Putamen (tissue), 1 donor: ENCODE measurements around the gene C4orf54.
A peak's percentile ranks its signal among the peaks of the same experiment; 100 is the strongest.

Source experiments
- DNase-seq: peaks from one replicate; pipeline ENCODE4 v3.0.0-alpha.2; 2016; ENCODE audit warnings: low spot score

C4orf54 gene

DNA sequence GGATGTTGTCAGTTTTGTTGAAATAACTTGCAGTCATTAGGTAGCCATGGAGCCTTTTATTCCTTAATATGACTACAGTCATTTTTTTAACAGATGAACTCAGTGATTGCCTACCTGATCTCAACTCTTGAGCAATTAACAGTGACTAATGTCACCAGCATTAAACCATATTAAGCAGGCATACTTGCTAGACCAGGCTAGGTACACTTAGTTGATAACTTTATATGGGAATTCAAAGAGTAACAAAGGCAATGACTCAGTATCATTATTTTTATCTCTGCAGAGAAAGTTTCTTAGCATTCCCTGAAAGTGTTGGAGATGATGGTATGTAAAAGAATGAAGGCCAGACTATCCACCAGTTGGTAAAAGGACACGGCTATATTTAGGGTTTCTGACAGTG lies at the start of gene C4orf54:
Gene C4orf54 (minus strand): TSS at position 31 of the 400 bp plus-strand sequence. CDS start 3,180 bp downstream, outside the sequence.
- DNase-seq = no peak

DNA sequence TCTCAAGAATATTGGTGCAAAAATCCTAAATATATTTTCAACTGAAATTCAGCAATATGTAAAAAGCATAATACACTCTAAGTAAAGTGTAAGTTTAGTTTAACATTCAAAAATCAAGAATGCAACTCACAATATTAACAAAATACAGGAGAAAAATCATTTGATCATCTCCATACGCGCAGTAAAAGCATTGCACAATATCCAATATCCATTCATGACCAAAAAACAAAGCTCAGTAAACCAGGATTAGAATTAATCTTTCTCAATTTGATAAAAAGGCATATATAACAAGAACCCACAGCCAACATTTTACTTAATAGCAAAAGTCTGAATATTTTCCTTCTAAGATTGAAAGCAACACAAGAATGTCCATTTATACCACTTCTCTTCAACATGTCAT lies 48.3 kb upstream of the C4orf54 start:
- no peak for DNase-seq

DNA sequence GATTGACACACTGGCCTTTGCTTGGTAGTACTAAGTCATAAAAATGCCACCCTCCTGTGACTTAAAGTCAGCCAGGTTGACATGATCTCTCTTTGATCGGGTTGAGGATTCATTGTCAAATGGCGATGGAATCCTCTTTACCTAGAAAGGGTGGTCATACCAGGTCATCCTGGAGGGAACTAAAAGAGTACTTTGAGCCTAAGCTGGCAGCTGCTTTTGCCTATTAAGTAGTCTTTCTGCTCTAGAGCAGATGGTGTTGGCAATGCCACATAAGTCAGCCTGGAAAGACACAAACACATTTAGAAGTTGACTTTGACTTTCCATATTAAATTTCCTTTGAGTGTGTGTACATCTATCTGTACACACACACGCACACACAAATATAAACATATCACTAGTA lies 39.2 kb upstream of the C4orf54 start:
- DNase-seq = no peak

DNA sequence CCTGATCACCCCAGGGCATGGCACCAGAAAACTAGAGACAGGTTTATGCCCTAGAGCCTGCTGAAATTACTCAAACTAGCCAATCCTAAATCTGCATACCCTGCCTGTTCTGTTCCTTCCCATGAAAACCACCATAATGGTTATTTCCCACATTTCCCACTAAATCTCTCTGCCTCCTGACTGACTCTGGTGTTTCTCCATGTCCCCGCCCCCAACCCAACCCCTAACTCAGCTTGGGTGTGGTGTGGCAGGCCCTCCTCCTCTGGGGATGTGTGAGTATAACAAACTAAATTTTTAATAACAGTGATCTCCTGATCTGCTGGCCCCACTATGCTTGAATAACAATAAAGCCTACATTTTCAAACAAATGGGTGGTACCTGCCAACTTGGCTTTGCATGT lies 35.5 kb upstream of the C4orf54 start:
- DNase-seq = no peak

GRCh38 chr4:99690990-99691389 lies 33.4 kb upstream of the C4orf54 start:
- no peak for DNase-seq

DNA sequence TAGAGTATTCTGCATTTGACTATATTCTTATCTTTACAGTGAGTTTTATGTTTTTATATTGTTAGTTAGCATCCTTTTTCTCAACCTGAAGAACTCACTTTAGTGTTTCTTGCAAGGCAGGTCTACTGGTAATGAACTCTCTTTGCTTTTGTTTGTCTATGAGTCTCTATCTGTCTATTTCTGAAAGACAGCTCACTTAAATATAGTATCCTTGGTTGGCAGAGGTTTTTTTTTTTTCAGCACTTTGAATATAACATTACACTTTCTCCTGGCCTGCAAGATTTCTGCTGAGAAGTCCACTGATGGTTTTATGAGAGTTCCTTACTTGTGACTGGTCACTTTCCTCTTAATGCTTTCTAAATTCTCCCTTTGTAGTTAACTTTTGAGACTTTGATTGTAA lies 32.8 kb upstream of the C4orf54 start:
- no peak for DNase-seq

- no peak for DNase-seq
Observed at GRCh38 chr4:99687120-99687519, 29.5 kb upstream of the C4orf54 start.

DNA sequence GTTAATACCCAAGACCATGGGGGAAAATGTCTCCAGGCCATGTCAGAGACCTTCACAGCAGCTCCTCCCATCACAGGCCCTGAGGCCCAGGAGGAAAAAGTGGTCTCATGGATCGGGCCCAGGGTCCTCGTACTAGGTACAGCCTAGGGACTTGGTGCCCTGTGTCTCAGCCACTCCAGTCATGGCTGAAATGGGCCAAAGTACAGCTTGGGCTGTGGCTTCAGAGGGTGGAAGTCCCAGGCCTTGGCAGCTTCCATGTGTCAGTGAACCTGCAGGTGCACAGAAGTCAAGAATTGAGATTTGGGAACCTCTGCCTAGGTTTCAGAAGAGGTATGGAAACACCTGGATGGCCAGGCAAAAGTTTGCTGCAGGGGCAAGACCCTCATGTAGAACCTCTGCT lies 27.6 kb upstream of the C4orf54 start:
- DNase-seq = no peak

DNA sequence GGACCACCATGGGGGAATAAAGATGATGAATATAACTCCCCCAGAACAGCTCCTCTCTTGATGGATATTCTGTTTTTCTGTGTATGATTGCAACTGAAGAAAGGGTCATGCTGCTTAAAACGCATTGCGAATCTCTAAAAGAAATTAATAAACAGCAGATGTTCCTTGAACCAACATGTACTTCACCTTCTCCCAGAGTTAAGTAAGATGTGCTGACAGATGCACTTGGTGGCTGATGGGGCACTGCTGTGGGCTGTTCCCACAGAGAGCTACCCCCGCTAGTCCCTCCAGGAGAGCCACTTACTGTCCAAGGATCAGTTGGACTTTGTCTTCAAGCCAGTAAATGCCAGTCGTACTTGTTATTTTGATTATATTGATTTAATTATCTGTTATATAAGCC lies 26.3 kb upstream of the C4orf54 start:
- DNase-seq = no peak

GRCh38 chr4:99679976-99680375 lies 22.3 kb upstream of the C4orf54 start:
- DNase-seq = no peak

DNA sequence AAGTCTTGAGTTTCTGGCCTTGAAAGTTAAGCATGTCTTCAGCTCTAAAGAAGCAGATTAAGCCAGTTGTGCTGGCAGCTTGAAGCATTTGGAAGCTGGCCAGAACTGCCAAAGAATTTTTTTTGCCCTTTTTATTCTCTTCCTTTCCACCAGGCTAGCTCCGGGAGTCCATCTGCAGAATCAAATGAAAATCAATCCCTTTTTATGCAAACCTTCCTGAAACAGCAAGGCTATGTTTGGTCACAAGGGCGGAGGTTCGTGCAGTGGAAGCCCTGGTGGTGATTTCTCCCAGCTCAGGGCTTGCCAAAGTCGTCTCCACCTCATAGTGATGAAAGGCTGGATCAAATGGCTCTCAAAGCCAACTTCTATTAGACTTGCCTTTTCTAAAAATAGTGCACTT lies 21.6 kb upstream of the C4orf54 start:
- no peak for DNase-seq

DNA sequence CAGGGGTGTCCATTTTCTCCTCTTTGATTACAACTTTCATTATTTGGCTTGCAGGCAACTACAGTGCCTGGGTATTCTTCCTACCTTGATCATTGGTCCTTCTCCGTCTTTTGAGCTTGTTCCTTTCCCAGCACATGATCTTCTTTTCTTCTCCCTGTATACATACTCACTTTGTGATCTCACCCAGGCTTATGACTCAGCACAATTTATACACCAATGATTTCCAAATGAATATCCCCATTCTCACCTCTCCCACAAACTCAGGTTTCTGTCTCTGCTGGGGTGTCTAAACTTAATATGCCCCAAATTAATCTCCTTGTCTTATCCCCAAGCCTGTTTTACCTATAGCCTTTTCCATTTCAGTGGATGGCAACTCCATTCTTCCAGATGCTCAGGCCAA lies 19.5 kb upstream of the C4orf54 start:
- no peak for DNase-seq

DNA sequence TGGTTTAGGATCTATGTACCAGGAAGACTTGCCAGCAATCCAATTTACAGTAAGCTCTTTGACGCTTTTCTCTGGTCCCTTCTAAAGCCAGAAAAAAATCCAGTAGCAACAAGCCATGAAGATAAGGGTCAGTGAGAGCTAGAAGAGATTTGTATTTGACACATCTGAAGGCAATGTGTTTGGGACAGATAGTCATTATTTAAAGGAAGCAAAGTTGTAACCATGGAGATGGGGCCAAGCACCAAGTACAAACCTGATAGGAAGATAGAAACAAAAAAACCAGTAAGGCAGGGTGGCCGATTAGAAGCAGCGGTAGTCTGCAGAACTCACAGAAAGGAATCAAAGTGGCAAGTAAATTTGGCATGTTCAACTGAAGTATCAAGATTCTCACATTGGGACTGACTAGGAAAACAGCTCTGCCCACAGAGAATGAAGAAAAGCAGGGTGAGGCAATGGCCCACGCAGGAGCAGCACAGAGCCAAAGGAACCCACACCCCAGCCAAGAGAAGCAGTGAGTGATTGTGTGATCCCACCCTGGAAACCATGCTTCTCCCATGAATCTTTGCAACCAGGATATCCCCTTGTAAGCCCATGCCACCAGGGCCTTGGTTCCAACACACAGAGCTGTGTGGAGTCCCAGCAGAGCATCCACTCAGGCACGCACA lies 12.9 kb upstream of the C4orf54 start:
- DNase-seq = no peak

GRCh38 chr4:99669084-99669483 lies 11.5 kb upstream of the C4orf54 start:
- no peak for DNase-seq

- DNase-seq = no peak
Observed at GRCh38 chr4:99668472-99668871, 10.8 kb upstream of the C4orf54 start.

GRCh38 chr4:99665983-99666382 lies 8.4 kb upstream of the C4orf54 start:
- DNase-seq = no peak

DNA sequence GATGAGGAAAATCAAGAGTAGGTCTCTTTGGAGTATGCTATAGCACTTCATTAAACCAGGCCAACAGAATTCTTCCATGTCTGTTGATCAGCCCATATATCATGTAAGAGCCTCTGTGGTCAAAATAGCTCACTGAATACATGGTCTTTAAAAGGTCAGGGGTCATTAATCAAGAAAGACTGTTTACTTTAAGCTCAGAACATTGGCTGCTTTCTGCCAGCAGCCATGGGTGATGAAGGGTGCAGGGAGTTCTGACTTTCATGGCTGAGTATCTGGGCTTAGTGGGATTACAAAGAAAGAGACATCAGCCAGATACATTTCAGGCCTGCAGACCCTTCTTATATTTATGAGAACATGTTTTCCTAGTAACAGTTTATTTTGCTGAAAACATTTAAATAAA lies 7.1 kb upstream of the C4orf54 start:
- DNase-seq = no peak

DNA sequence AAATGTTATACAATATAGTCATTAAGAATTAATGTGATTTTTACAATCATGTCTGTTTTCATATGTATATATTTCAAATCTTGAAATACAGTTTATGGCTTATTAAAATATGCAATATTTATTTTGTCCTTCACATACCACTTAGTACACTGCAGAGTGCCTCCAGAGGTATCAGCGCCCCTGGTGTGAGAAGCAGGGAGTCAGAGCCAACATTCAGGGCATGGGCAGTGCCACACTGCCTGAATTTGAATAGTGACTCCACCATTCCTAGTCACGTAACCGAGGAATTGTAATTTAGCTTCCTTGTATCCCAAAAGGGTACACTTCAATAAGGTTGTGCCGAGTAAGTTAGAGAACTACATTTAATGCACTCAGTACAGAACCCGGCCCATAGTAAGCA lies 4.3 kb upstream of the C4orf54 start:
- no peak for DNase-seq

DNA sequence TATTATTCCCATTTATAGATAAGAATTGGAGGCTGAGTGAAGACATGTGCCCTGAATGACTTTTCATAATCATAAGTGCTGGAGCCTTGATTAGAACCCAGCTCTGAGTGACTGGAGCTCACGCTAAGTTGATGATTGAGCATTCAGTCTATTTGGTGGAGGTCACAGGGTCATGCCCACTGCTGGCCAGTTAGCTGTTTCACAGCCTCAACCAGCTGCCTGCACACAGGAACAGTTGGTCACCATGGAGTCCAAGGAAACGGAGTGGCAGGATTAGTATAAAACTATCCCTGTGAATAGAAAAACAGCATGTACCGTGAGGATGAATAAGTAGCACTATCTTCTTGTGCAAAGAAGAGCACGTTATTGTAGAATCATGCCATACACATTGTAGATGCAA lies 1.0 kb upstream of the C4orf54 start:
- DNase-seq = no peak

DNA sequence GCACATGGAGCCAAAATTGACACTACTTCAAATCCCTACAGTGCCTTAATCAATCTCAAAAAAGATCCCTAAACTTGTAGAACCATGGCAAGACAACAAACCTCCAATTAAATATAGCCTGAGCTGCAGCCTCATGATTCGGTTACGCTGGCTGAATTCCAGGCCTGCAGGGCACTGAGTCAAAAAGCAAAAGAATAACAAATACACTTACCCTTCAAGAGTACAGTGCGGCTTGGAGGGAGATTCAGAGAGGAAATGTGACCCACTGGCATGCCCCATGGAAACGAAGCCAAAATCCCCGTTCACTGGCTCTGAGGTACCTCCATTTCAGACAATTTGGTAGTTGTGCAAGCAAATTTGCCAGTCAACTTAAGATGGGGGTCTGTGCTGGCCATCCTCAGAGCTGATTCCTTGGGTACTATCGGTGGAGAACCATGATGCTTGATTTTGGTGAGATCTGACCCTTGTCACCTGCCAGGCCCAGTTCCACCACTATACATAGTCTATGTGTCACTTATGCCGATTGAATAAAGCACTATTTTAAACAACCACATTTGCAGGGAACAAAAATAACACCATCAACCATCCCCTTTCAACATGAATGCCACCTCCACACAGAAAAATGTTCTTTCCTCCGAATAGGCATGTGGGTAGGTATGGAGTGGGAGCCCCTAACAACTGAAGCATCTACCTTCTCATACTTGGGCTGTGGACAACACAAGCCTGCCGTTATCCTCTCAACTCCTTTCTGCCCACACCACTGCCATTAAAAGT lies 2.1 kb downstream of the C4orf54 start:
- DNase-seq = peak; percentile 82

DNA sequence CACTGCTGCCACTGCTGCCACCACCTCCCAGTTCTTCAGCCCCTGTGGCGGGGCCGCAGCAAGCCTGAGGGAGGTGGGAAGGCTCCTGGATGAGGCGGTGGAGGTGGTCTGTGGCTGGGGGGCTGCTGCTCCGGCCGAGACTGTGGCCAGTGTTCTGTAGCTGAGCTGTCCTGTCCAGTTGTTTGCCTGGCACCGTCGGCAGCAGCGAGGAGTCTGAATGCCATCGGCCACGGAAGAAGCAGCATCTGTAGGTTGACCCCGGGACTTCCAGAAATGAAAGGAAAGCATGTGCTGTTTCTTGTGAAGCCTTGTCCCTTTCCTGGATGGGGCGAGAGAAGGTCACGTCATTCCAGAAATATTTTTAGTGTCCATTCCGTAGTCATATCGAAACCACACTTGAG lies 3.3 kb downstream of the C4orf54 start:
- DNase-seq = no peak

DNA sequence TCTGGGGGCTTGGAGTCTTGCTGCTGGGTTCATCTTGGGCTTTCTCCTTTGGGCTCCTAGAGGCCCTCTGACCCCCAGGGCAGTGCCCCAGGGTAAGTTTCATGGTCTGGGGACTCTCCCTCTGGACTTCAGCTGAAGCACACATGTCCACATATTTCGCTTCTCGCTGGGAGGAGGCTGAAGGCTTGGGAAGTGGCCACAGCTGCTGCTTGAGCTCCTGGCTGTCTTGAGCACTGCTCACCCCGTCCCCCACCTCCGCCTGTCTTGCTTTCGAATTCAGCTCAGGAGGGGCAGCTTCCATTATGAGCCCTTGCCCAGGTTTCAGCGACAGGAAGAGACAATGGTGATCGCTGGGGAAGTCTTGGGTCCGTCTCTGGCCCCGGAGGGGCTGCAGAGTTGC lies 3.7 kb downstream of the C4orf54 start:
- no peak for DNase-seq

- no peak for DNase-seq
Observed at GRCh38 chr4:99652596-99653436, 4.8 kb downstream of the C4orf54 start.
